ENCODE measurements around the gene KIF13A. TPM values are rescaled to one million over a fixed set of nuclear protein-coding genes. Genes with fewer than 3 reads are reported as not detected.

Gene KIF13A
- total RNA-seq, 1 donor from 2014 or later, result 38.4 TPM

- Histone ChIP-seq H2AFZ (ENCODE audit: low read depth, low read length) (no peak overlapping the region), H3K4me3 (ENCODE audit: insufficient read depth, low read depth, low read length) (no peak overlapping the region), H3K36me3 (ENCODE audit: insufficient read depth, low read length) (no peaks in the 10 kb centered on the region), H4K20me1 (ENCODE audit: insufficient read depth, low read length) (no peaks in the 10 kb centered on the region), H3K9ac (ENCODE audit: low read length) (no peak overlapping the region), H3K79me2 (ENCODE audit: insufficient read depth, low read length) (no peaks in the 10 kb centered on the region), H3K9me3 (ENCODE audit: insufficient read depth, low read depth, low read length) (no peaks in the 10 kb centered on the region), H3K27me3 (ENCODE audit: insufficient read depth, low read length) (no peaks in the 10 kb centered on the region), H3K4me2 (ENCODE audit: low read length) (no peak overlapping the region), H3K27ac (ENCODE audit: low read depth, low read length) (no peak overlapping the region), H3K4me1 (ENCODE audit: insufficient read depth, low read length) (peaks cover 8% of the 10 kb centered on the region)
- Mint-ChIP-seq H3K27ac (ENCODE audit: unreplicated experiment) (no peak overlapping the region), H3K27me3 (ENCODE audit: low read depth, unreplicated experiment) (peaks cover 2% of the 10 kb centered on the region), H3K4me3 (ENCODE audit: unreplicated experiment) (no peak overlapping the region), H3K4me1 (ENCODE audit: low read depth, unreplicated experiment) (peaks cover 10% of the 10 kb centered on the region), H3K36me3 (ENCODE audit: low read depth, unreplicated experiment) (no peaks in the 10 kb centered on the region), H3K9me3 (ENCODE audit: unreplicated experiment) (no peaks in the 10 kb centered on the region)
- no peak for FAIRE-seq
- DNase-seq (ENCODE audit: low read depth), result no peak
- TF ChIP-seq EZH2 (IDR thresholded peaks at IDR 0.05; ENCODE audit: insufficient read depth, low read length) (no peak), CTCF (IDR thresholded peaks at IDR 0.05; ENCODE audit: insufficient read depth, low read depth, low read length) (no peak)
These were observed 10.6 kb upstream of the KIF13A start for GRCh38 chr6:17998003-17998402.

GRCh38 chr6:17995414-17995813 is 8.0 kb upstream of the KIF13A start:
- Histone ChIP-seq H3K27me3 (ENCODE audit: insufficient read depth, low read length) (no peaks in the 10 kb centered on the region), H3K4me3 (ENCODE audit: insufficient read depth, low read depth, low read length) (no peak overlapping the region), H3K4me2 (ENCODE audit: low read length) (no peak overlapping the region), H3K9ac (ENCODE audit: low read length) (no peak overlapping the region), H3K27ac (ENCODE audit: low read depth, low read length) (no peak overlapping the region), H3K79me2 (ENCODE audit: insufficient read depth, low read length) (no peaks in the 10 kb centered on the region), H2AFZ (ENCODE audit: low read depth, low read length) (no peak overlapping the region), H3K9me3 (ENCODE audit: insufficient read depth, low read depth, low read length) (no peaks in the 10 kb centered on the region), H3K4me1 (ENCODE audit: insufficient read depth, low read length) (peaks cover 13% of the 10 kb centered on the region), H4K20me1 (ENCODE audit: insufficient read depth, low read length) (no peaks in the 10 kb centered on the region), H3K36me3 (ENCODE audit: insufficient read depth, low read length) (no peaks in the 10 kb centered on the region)
- FAIRE-seq, result no peak
- no peak overlapping the region for H3K4me3 Mint-ChIP-seq (ENCODE audit: unreplicated experiment)
- no peak for DNase-seq (ENCODE audit: low read depth)
- no peaks in the 10 kb centered on the region for H3K36me3 Mint-ChIP-seq (ENCODE audit: low read depth, unreplicated experiment)
- H3K27me3 Mint-ChIP-seq (ENCODE audit: low read depth, unreplicated experiment), result peaks cover 2% of the 10 kb centered on the region
- TF ChIP-seq CTCF (IDR thresholded peaks at IDR 0.05; ENCODE audit: insufficient read depth, low read depth, low read length) (no peak), EZH2 (IDR thresholded peaks at IDR 0.05; ENCODE audit: insufficient read depth, low read length) (no peak)
- no peak overlapping the region for H3K27ac Mint-ChIP-seq (ENCODE audit: unreplicated experiment)
- H3K4me1 Mint-ChIP-seq (ENCODE audit: low read depth, unreplicated experiment), result peaks cover 14% of the 10 kb centered on the region
- H3K9me3 Mint-ChIP-seq (ENCODE audit: unreplicated experiment), result no peaks in the 10 kb centered on the region

- Histone ChIP-seq H3K36me3 (ENCODE audit: insufficient read depth, low read length) (no peaks in the 10 kb centered on the region), H3K9me3 (ENCODE audit: insufficient read depth, low read depth, low read length) (no peaks in the 10 kb centered on the region), H3K27ac (ENCODE audit: low read depth, low read length) (peak overlapping the region; percentile 90), H3K9ac (ENCODE audit: low read length) (peak overlapping the region; percentile 39), H3K4me2 (ENCODE audit: low read length) (peak overlapping the region; percentile 69), H3K4me1 (ENCODE audit: insufficient read depth, low read length) (peaks cover 13% of the 10 kb centered on the region), H3K4me3 (ENCODE audit: insufficient read depth, low read depth, low read length) (no peak overlapping the region), H3K79me2 (ENCODE audit: insufficient read depth, low read length) (no peaks in the 10 kb centered on the region), H2AFZ (ENCODE audit: low read depth, low read length) (peak overlapping the region; percentile 38), H4K20me1 (ENCODE audit: insufficient read depth, low read length) (no peaks in the 10 kb centered on the region), H3K27me3 (ENCODE audit: insufficient read depth, low read length) (no peaks in the 10 kb centered on the region)
- Mint-ChIP-seq H3K4me1 (ENCODE audit: low read depth, unreplicated experiment) (peaks cover 14% of the 10 kb centered on the region), H3K9me3 (ENCODE audit: unreplicated experiment) (no peaks in the 10 kb centered on the region), H3K27me3 (ENCODE audit: low read depth, unreplicated experiment) (peaks cover 2% of the 10 kb centered on the region), H3K36me3 (ENCODE audit: low read depth, unreplicated experiment) (no peaks in the 10 kb centered on the region), H3K27ac (ENCODE audit: unreplicated experiment) (peak overlapping the region; percentile 93), H3K4me3 (ENCODE audit: unreplicated experiment) (no peak overlapping the region)
- TF ChIP-seq CTCF (IDR thresholded peaks at IDR 0.05; ENCODE audit: insufficient read depth, low read depth, low read length) (no peak), EZH2 (IDR thresholded peaks at IDR 0.05; ENCODE audit: insufficient read depth, low read length) (no peak)
- FAIRE-seq (no peak), DNase-seq (ENCODE audit: low read depth) (peak; percentile 23)
These were observed 6.6 kb upstream of the KIF13A start for GRCh38 chr6:17994019-17994418.
